ENCODE data around the gene MAD1L1. TPM values are rescaled to one million over a fixed set of nuclear protein-coding genes. Genes with fewer than 3 reads are reported as not detected.

Gene MAD1L1
- total and polyA plus RNA-seq, 7 experiments from 2014 or later, result 112 to 314 (median 136) TPM

- Histone ChIP-seq H3K4me3 (ENCODE audit: low read length) (no peak overlapping the region), H3K9me3 (ENCODE audit: control insufficient read depth in 2 of 3, low read length in 3 of 3) (no peaks in the 10 kb centered on the region), H3K36me3 (ENCODE audit: control insufficient read depth in 2 of 3, insufficient read depth in 3 of 3, low read length in 3 of 3) (peaks cover 0 to 17% (median 0%) of the 10 kb centered on the region in 3 experiments), H3K27ac (ENCODE audit: low read depth, low read length) (no peak overlapping the region), H3K4me1 (ENCODE audit: control insufficient read depth in 2 of 2, insufficient read depth in 2 of 2, low read length in 2 of 2) (no peaks in the 10 kb centered on the region), H3K27me3 (ENCODE audit: control insufficient read depth in 2 of 2, insufficient read depth in 2 of 2, low read length in 2 of 2) (no peaks in the 10 kb centered on the region)
- Mint-ChIP-seq H3K36me3 (peaks cover 0 to 32% (median 4%) of the 10 kb centered on the region in 5 donors), H3K4me3 (no peak overlapping the region), H3K27me3 (no peaks in the 10 kb centered on the region), H3K4me1 (peaks cover 0 to 10% (median 3%) of the 10 kb centered on the region in 7 donors), H3K9me3 (peaks cover 0 to 2% (median 0%) of the 10 kb centered on the region in 11 donors), H3K27ac (no peak overlapping the region)
- POLR2A ChIA-PET, result no interaction called here
- CTCF ChIA-PET, result no interaction called here
- DNase-seq (no peak), ATAC-seq (no peak)
- intact Hi-C loops (cut with micrococcal nuclease), result no loop called here
These were observed 43.4 kb upstream of the MAD1L1 start for GRCh38 chr7:2276107-2276506.

- intact Hi-C loops (cut with micrococcal nuclease), result no loop called here
- no peaks in the 10 kb centered on the region for H3K9me3 ChIP-seq (ENCODE audit: control insufficient read depth in 2 of 3, low read length in 3 of 3)
- H3K27me3 ChIP-seq (ENCODE audit: control insufficient read depth in 2 of 2, insufficient read depth in 2 of 2, low read length in 2 of 2), result no peaks in the 10 kb centered on the region
- H3K4me1 Mint-ChIP-seq, result peaks cover 0 to 5% (median 3%) of the 10 kb centered on the region in 7 donors
- H3K36me3 ChIP-seq (ENCODE audit: control insufficient read depth in 2 of 3, insufficient read depth in 3 of 3, low read length in 3 of 3), result peaks cover 0 to 17% (median 0%) of the 10 kb centered on the region in 3 experiments
- no peak overlapping the region for H3K27ac Mint-ChIP-seq
- H3K36me3 Mint-ChIP-seq, result peaks cover 0 to 33% (median 4%) of the 10 kb centered on the region in 5 donors
- ATAC-seq, result no peak
- ChIA-PET POLR2A (interaction anchor here (0.8 kb wide), 1 partner anchor 26 kb away, joined by 3 read pairs; no protein-coding TSS in a partner anchor), CTCF (no interaction called here)
- no peak overlapping the region for H3K27ac ChIP-seq (ENCODE audit: low read depth, low read length)
- no peak overlapping the region for H3K4me3 Mint-ChIP-seq
- H3K4me3 ChIP-seq (ENCODE audit: low read length), result no peak overlapping the region
- peaks cover 0 to 2% (median 0%) of the 10 kb centered on the region in 11 donors for H3K9me3 Mint-ChIP-seq
- no peaks in the 10 kb centered on the region for H3K4me1 ChIP-seq (ENCODE audit: control insufficient read depth in 2 of 2, insufficient read depth in 2 of 2, low read length in 2 of 2)
- H3K27me3 Mint-ChIP-seq, result no peaks in the 10 kb centered on the region
- DNase-seq, result no peak
These were observed 42.4 kb upstream of the MAD1L1 start for GRCh38 chr7:2275101-2275500.

GRCh38 chr7:2274666-2275065 is 41.9 kb upstream of the MAD1L1 start:
- no peak for DNase-seq
- Mint-ChIP-seq H3K27ac (no peak overlapping the region), H3K27me3 (no peaks in the 10 kb centered on the region), H3K36me3 (peaks cover 0 to 33% (median 4%) of the 10 kb centered on the region in 5 donors), H3K9me3 (peaks cover 0 to 2% (median 0%) of the 10 kb centered on the region in 11 donors), H3K4me3 (no peak overlapping the region), H3K4me1 (peaks cover 0 to under 1% (median 0%) of the 10 kb centered on the region in 7 donors)
- Histone ChIP-seq H3K4me3 (ENCODE audit: low read length) (no peak overlapping the region), H3K27me3 (ENCODE audit: control insufficient read depth in 2 of 2, insufficient read depth in 2 of 2, low read length in 2 of 2) (no peaks in the 10 kb centered on the region), H3K27ac (ENCODE audit: low read depth, low read length) (no peak overlapping the region), H3K4me1 (ENCODE audit: control insufficient read depth in 2 of 2, insufficient read depth in 2 of 2, low read length in 2 of 2) (no peaks in the 10 kb centered on the region), H3K9me3 (ENCODE audit: control insufficient read depth in 2 of 3, low read length in 3 of 3) (no peaks in the 10 kb centered on the region), H3K36me3 (ENCODE audit: control insufficient read depth in 2 of 3, insufficient read depth in 3 of 3, low read length in 3 of 3) (peaks cover 0 to 17% (median 0%) of the 10 kb centered on the region in 3 experiments)
- CTCF ChIA-PET, result no interaction called here
- no peak for ATAC-seq
- intact Hi-C loops (cut with micrococcal nuclease), result no loop called here
- POLR2A ChIA-PET, result interaction anchor here (0.8 kb wide), 1 partner anchor 27 kb away, joined by 3 read pairs; no protein-coding TSS in a partner anchor

GRCh38 chr7:2273866-2274265 is 41.1 kb upstream of the MAD1L1 start:
- H3K27ac ChIP-seq (ENCODE audit: low read depth, low read length), result no peak overlapping the region
- Mint-ChIP-seq H3K27ac (no peak overlapping the region), H3K4me1 (no peaks in the 10 kb centered on the region), H3K4me3 (no peak overlapping the region), H3K36me3 (peaks cover 0 to 36% (median 4%) of the 10 kb centered on the region in 5 donors), H3K9me3 (no peaks in the 10 kb centered on the region), H3K27me3 (no peaks in the 10 kb centered on the region)
- H3K27me3 ChIP-seq (ENCODE audit: control insufficient read depth in 2 of 2, insufficient read depth in 2 of 2, low read length in 2 of 2), result no peaks in the 10 kb centered on the region
- intact Hi-C loops (cut with micrococcal nuclease), result no loop called here
- H3K4me3 ChIP-seq (ENCODE audit: low read length), result no peak overlapping the region
- peaks cover 0 to 17% (median 0%) of the 10 kb centered on the region in 3 experiments for H3K36me3 ChIP-seq (ENCODE audit: control insufficient read depth in 2 of 3, insufficient read depth in 3 of 3, low read length in 3 of 3)
- ATAC-seq, result no peak
- no peaks in the 10 kb centered on the region for H3K9me3 ChIP-seq (ENCODE audit: control insufficient read depth in 2 of 3, low read length in 3 of 3)
- ChIA-PET CTCF (no interaction called here), POLR2A (no interaction called here)
- H3K4me1 ChIP-seq (ENCODE audit: control insufficient read depth in 2 of 2, insufficient read depth in 2 of 2, low read length in 2 of 2), result no peaks in the 10 kb centered on the region
- DNase-seq, result no peak

GRCh38 chr7:2272031-2272430 is 39.3 kb upstream of the MAD1L1 start:
- Histone ChIP-seq H3K36me3 (ENCODE audit: control insufficient read depth in 2 of 3, insufficient read depth in 3 of 3, low read length in 3 of 3) (peaks cover 0 to 17% (median 0%) of the 10 kb centered on the region in 3 experiments), H3K9me3 (ENCODE audit: control insufficient read depth in 2 of 3, low read length in 3 of 3) (no peaks in the 10 kb centered on the region), H3K4me1 (ENCODE audit: control insufficient read depth in 2 of 2, insufficient read depth in 2 of 2, low read length in 2 of 2) (no peaks in the 10 kb centered on the region), H3K27me3 (ENCODE audit: control insufficient read depth in 2 of 2, insufficient read depth in 2 of 2, low read length in 2 of 2) (no peaks in the 10 kb centered on the region), H3K27ac (ENCODE audit: low read depth, low read length) (no peak overlapping the region), H3K4me3 (ENCODE audit: low read length) (no peak overlapping the region)
- ATAC-seq, result no peak
- ChIA-PET CTCF (no interaction called here), POLR2A (interaction anchor here (0.6 kb wide), 1 partner anchor 664 kb away, joined by 7 read pairs; no protein-coding TSS in a partner anchor)
- H3K27ac Mint-ChIP-seq, result no peak overlapping the region
- no peak overlapping the region for H3K4me3 Mint-ChIP-seq
- intact Hi-C loops (cut with micrococcal nuclease), result no loop called here
- H3K27me3 Mint-ChIP-seq, result no peaks in the 10 kb centered on the region
- no peaks in the 10 kb centered on the region for H3K4me1 Mint-ChIP-seq
- H3K36me3 Mint-ChIP-seq, result peaks cover 0 to 28% (median 4%) of the 10 kb centered on the region in 5 donors
- no peaks in the 10 kb centered on the region for H3K9me3 Mint-ChIP-seq
- DNase-seq, result no peak

GRCh38 chr7:2271273-2272026 is 38.7 kb upstream of the MAD1L1 start:
- no peak overlapping the region for H3K4me3 Mint-ChIP-seq
- peaks cover 0 to 25% (median 4%) of the 10 kb centered on the region in 5 donors for H3K36me3 Mint-ChIP-seq
- POLR2A ChIA-PET, result no interaction called here

More at GRCh38 chr7:2271273-2272026, 38.7 kb upstream of the MAD1L1 start:
- no peak for DNase-seq
- no peak for ATAC-seq
- Histone ChIP-seq H3K27me3 (ENCODE audit: control insufficient read depth in 2 of 2, insufficient read depth in 2 of 2, low read length in 2 of 2) (no peaks in the 10 kb centered on the region), H3K4me1 (ENCODE audit: control insufficient read depth in 2 of 2, insufficient read depth in 2 of 2, low read length in 2 of 2) (no peaks in the 10 kb centered on the region), H3K4me3 (ENCODE audit: low read length) (no peak overlapping the region), H3K27ac (ENCODE audit: low read depth, low read length) (no peak overlapping the region), H3K36me3 (ENCODE audit: control insufficient read depth in 2 of 3, insufficient read depth in 3 of 3, low read length in 3 of 3) (peaks cover 0 to 17% (median 0%) of the 10 kb centered on the region in 3 experiments), H3K9me3 (ENCODE audit: control insufficient read depth in 2 of 3, low read length in 3 of 3) (no peaks in the 10 kb centered on the region)
- no peak overlapping the region for H3K27ac Mint-ChIP-seq
- CTCF ChIA-PET, result interaction anchor here (0.6 kb wide), 1 partner anchor 804 kb away, joined by 3 read pairs; no protein-coding TSS in a partner anchor
- no peaks in the 10 kb centered on the region for H3K4me1 Mint-ChIP-seq
- intact Hi-C loops (cut with micrococcal nuclease), result no loop called here
- H3K9me3 Mint-ChIP-seq, result no peaks in the 10 kb centered on the region
- H3K27me3 Mint-ChIP-seq, result no peaks in the 10 kb centered on the region
